ENCODE measurements around the gene EFCAB7.

The EFCAB7 gene

DNA sequence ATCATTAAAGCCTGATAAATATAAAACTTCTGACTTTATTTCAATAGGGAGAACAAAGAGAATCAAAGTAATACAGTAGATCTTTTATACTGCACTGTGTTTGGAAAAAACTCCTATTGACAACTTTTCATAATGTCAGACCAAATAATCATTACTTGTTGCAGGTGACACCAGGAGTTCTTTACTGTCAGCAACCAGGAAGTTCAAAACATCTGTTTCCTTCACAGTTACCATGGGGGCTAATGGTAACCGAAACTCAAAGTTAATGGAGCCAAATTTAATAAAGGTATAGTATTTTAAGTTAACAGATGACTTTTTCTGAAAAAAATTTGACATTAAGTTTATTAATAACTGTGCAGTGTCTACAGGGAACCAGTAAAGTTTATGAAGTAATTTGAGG is 10.6 kb downstream of the EFCAB7 start:
- Histone ChIP-seq H3K9ac (ENCODE audit: low read length) (no peak overlapping the region), H3K9me2 (replicated peaks; ENCODE audit: insufficient read depth, low read length) (no peaks in the 10 kb centered on the region), H3K36me3 (ENCODE audit: low read length) (peaks cover 27% of the 10 kb centered on the region), H2AFZ (ENCODE audit: low read depth, low read length, severe bottlenecking) (no peak overlapping the region), H3K79me2 (ENCODE audit: insufficient read depth, low read length) (no peaks in the 10 kb centered on the region), H3K27ac (ENCODE audit: low read depth, low read length) (no peak overlapping the region), H3F3A (ENCODE audit: insufficient read depth) (no peaks in the 10 kb centered on the region; the same call in 1 of the 2 replicates), H3K4me3 (ENCODE audit: insufficient read depth, low read length, poor library complexity, severe bottlenecking) (no peak overlapping the region), H4K20me1 (ENCODE audit: low read depth, low read length) (no peaks in the 10 kb centered on the region), H3K4me2 (ENCODE audit: low read depth, low read length, poor library complexity, severe bottlenecking) (no peak overlapping the region), H3K9me3 (ENCODE audit: insufficient read depth, low read length) (no peaks in the 10 kb centered on the region), H3K27me3 (ENCODE audit: low read length) (no peaks in the 10 kb centered on the region)
- no peak for TF ChIP-seq EZH2phosphoT487 (conservative IDR thresholded peaks at IDR 0.05; ENCODE audit: low read length)
- TF ChIP-seq, protein P1, sequence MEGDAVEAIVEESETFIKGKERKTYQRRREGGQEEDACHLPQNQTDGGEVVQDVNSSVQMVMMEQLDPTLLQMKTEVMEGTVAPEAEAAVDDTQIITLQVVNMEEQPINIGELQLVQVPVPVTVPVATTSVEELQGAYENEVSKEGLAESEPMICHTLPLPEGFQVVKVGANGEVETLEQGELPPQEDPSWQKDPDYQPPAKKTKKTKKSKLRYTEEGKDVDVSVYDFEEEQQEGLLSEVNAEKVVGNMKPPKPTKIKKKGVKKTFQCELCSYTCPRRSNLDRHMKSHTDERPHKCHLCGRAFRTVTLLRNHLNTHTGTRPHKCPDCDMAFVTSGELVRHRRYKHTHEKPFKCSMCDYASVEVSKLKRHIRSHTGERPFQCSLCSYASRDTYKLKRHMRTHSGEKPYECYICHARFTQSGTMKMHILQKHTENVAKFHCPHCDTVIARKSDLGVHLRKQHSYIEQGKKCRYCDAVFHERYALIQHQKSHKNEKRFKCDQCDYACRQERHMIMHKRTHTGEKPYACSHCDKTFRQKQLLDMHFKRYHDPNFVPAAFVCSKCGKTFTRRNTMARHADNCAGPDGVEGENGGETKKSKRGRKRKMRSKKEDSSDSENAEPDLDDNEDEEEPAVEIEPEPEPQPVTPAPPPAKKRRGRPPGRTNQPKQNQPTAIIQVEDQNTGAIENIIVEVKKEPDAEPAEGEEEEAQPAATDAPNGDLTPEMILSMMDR (IDR thresholded peaks at IDR 0.05; ENCODE audit: insufficient read depth, low read length, poor library complexity, severe bottlenecking) = no peak

DNA sequence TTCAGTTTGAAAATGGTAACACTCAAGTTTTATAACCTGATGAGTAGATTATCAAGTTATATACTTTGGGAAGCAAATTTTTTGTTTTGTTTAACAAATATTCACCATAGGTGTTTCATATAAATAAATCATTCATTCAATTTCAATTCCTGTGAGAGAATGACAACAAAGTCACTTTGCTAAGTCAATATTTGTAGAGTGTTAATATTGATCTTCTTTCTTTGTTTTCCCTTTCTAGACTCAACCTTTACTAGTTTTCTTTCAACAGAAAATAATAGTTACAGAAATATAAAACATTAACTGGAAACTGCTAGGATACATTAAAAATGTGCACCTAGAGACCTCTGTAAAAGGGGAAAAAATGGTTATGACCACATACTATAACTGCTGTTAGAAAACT is 11.1 kb downstream of the EFCAB7 start:
- no peaks in the 10 kb centered on the region for H3K27me3 ChIP-seq (ENCODE audit: low read length)
- no peaks in the 10 kb centered on the region for H4K20me1 ChIP-seq (ENCODE audit: low read depth, low read length)
- no peak overlapping the region for H3K9ac ChIP-seq (ENCODE audit: low read length)
- no peak overlapping the region for H2AFZ ChIP-seq (ENCODE audit: low read depth, low read length, severe bottlenecking)
- H3K9me2 ChIP-seq (replicated peaks; ENCODE audit: insufficient read depth, low read length) = no peaks in the 10 kb centered on the region
- no peaks in the 10 kb centered on the region for H3K79me2 ChIP-seq (ENCODE audit: insufficient read depth, low read length)
- no peaks in the 10 kb centered on the region; the same call in 1 of the 2 replicates for H3F3A ChIP-seq (ENCODE audit: insufficient read depth)
- H3K36me3 ChIP-seq (ENCODE audit: low read length) = peaks cover 24% of the 10 kb centered on the region
- no peaks in the 10 kb centered on the region for H3K9me3 ChIP-seq (ENCODE audit: insufficient read depth, low read length)
- no peak overlapping the region for H3K4me3 ChIP-seq (ENCODE audit: insufficient read depth, low read length, poor library complexity, severe bottlenecking)
- TF ChIP-seq EZH2phosphoT487 (conservative IDR thresholded peaks at IDR 0.05; ENCODE audit: low read length) = no peak
- TF ChIP-seq, protein P1 (IDR thresholded peaks at IDR 0.05; ENCODE audit: insufficient read depth, low read length, poor library complexity, severe bottlenecking) = no peak
- no peak overlapping the region for H3K4me2 ChIP-seq (ENCODE audit: low read depth, low read length, poor library complexity, severe bottlenecking)
- H3K27ac ChIP-seq (ENCODE audit: low read depth, low read length) = no peak overlapping the region

DNA sequence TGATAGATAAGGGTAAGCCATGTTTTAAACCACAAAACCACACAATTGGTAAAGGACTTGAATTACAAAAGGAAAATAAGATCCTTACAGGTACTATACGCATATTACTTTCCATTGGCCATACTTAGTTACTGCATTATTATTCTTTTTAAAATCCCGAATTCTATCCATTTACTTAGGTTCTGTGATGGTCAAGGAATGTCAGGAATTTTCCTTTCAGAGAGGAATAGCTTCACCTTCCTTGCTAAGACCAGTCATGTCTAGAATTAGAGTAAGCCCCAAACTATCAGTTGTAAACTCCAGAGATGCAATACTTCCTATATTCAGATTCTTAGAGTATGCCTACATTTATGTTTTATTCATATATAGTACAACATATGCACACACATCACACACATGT is 13.7 kb downstream of the EFCAB7 start:
- Histone ChIP-seq H3K27ac (ENCODE audit: low read depth, low read length) (no peak overlapping the region), H3K9me3 (ENCODE audit: insufficient read depth, low read length) (no peaks in the 10 kb centered on the region), H3K4me2 (ENCODE audit: low read depth, low read length, poor library complexity, severe bottlenecking) (no peak overlapping the region), H3K79me2 (ENCODE audit: insufficient read depth, low read length) (no peaks in the 10 kb centered on the region), H3F3A (ENCODE audit: insufficient read depth) (no peaks in the 10 kb centered on the region; the same call in 1 of the 2 replicates), H3K9ac (ENCODE audit: low read length) (no peak overlapping the region), H3K4me3 (ENCODE audit: insufficient read depth, low read length, poor library complexity, severe bottlenecking) (no peak overlapping the region), H3K27me3 (ENCODE audit: low read length) (no peaks in the 10 kb centered on the region), H3K9me2 (replicated peaks; ENCODE audit: insufficient read depth, low read length) (no peaks in the 10 kb centered on the region), H4K20me1 (ENCODE audit: low read depth, low read length) (no peaks in the 10 kb centered on the region), H2AFZ (ENCODE audit: low read depth, low read length, severe bottlenecking) (no peak overlapping the region), H3K36me3 (ENCODE audit: low read length) (peaks cover 24% of the 10 kb centered on the region)
- TF ChIP-seq, protein P1 (IDR thresholded peaks at IDR 0.05; ENCODE audit: insufficient read depth, low read length, poor library complexity, severe bottlenecking) = no peak
- TF ChIP-seq EZH2phosphoT487 (conservative IDR thresholded peaks at IDR 0.05; ENCODE audit: low read length) = no peak
